ENCODE measurements around the gene PNISR.

The PNISR gene

GRCh38 chr6:99407076-99407475 is 18.0 kb downstream of the PNISR start:
- no peak for DNase-seq

GRCh38 chr6:99402448-99402847 is 22.7 kb downstream of the PNISR start:
- DNase-seq: no peak

- DNase-seq: no peak
These were observed 27.8 kb downstream of the PNISR start for GRCh38 chr6:99397287-99397686.

GRCh38 chr6:99393698-99394531 is 31.2 kb downstream of the PNISR start, which contains the start of gene COQ3:
TSS of gene COQ3 (minus strand) at chr6:99394195. CDS start at chr6:99394179, 16 bp downstream.
- peak; percentile 61 to 65 for DNase-seq

GRCh38 chr6:99393366-99393697 is 31.8 kb downstream of the PNISR start:
- DNase-seq: no peak

GRCh38 chr6:99390896-99391295 is 34.2 kb downstream of the PNISR start:
- DNase-seq: no peak

- DNase-seq: no peak
These were observed 40.6 kb downstream of the PNISR start for GRCh38 chr6:99384507-99384906.

GRCh38 chr6:99378636-99379035 is 46.5 kb downstream of the PNISR start:
- no peak for DNase-seq

GRCh38 chr6:99369533-99369932 is 55.6 kb downstream of the PNISR start:
- DNase-seq: no peak

GRCh38 chr6:99366852-99367251 is 58.3 kb downstream of the PNISR start:
- no peak for DNase-seq

GRCh38 chr6:99364026-99364425 is 61.1 kb downstream of the PNISR start:
- no peak for DNase-seq

- no peak for DNase-seq
These were observed 62.3 kb downstream of the PNISR start for GRCh38 chr6:99362678-99363268.

GRCh38 chr6:99359800-99360199 is 65.3 kb downstream of the PNISR start:
- no peak for DNase-seq

- no peak for DNase-seq
These were observed 68.5 kb downstream of the PNISR start for GRCh38 chr6:99356641-99357040.

GRCh38 chr6:99354983-99355382 is 70.1 kb downstream of the PNISR start:
- no peak for DNase-seq

- DNase-seq: no peak
These were observed 72.0 kb downstream of the PNISR start for GRCh38 chr6:99353126-99353525.

GRCh38 chr6:99350573-99350972 is 74.5 kb downstream of the PNISR start:
- peak in 1 of 2 experiments; percentile 18 for DNase-seq

GRCh38 chr6:99349171-99350141 is 75.7 kb downstream of the PNISR start, which contains the start of gene FAXC:
TSS of gene FAXC (minus strand) at chr6:99349674. CDS start at chr6:99349372, 302 bp downstream.
- peak; percentile 73 to 75 for DNase-seq

- DNase-seq: peak in 1 of 2 experiments; percentile 27
These were observed 76.6 kb downstream of the PNISR start for GRCh38 chr6:99348288-99349170.

Measured in NCI-H2081 (cell line).